ENCODE data around the gene NSF.

DNA sequence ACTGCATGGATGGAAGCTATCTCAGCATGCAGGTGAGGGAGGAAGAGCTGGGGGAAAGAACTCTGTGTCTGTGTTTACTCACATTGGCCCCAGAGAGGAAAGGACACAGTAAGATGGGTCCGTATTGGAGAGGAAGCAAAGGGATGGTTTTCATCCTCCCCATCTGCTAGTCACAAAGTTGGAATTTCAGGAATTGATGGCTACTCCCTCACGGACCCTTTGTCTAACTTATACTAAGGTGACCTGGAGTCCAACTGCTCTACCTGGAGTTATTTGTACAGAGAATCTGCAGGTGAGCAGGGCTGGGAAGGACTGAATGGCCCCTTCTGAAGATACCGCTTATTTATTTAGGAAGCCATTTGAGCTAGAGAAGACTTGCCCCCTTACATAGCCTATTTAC lies 172.9 kb downstream of the NSF start:
- TF ChIP-seq, protein P1, sequence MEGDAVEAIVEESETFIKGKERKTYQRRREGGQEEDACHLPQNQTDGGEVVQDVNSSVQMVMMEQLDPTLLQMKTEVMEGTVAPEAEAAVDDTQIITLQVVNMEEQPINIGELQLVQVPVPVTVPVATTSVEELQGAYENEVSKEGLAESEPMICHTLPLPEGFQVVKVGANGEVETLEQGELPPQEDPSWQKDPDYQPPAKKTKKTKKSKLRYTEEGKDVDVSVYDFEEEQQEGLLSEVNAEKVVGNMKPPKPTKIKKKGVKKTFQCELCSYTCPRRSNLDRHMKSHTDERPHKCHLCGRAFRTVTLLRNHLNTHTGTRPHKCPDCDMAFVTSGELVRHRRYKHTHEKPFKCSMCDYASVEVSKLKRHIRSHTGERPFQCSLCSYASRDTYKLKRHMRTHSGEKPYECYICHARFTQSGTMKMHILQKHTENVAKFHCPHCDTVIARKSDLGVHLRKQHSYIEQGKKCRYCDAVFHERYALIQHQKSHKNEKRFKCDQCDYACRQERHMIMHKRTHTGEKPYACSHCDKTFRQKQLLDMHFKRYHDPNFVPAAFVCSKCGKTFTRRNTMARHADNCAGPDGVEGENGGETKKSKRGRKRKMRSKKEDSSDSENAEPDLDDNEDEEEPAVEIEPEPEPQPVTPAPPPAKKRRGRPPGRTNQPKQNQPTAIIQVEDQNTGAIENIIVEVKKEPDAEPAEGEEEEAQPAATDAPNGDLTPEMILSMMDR (IDR thresholded peaks at IDR 0.05; ENCODE audit: extremely low read depth in 1 of 2, insufficient read depth in 1 of 2, low read depth in 1 of 2, low read length in 2 of 2): no peak
- TF ChIP-seq POLR2A (IDR thresholded peaks at IDR 0.05; ENCODE audit: low read depth, low read length) (no peak), FOS (IDR thresholded peaks at IDR 0.05; ENCODE audit: borderline replicate concordance, insufficient read depth, low read length) (no peak), GATA2 (IDR thresholded peaks at IDR 0.05; ENCODE audit: insufficient read depth, insufficient read length, low read depth, low read length) (no peak), EZH2 (IDR thresholded peaks at IDR 0.05; ENCODE audit: borderline replicate concordance, low read depth, low read length, severe bottlenecking) (no peak), MAX (IDR thresholded peaks at IDR 0.05; ENCODE audit: insufficient read depth, insufficient read length) (no peak)
